SK-N-SH (cell line): ENCODE measurements around the gene TMEM131. TPM values are rescaled to one million over a fixed set of nuclear protein-coding genes. Genes with fewer than 3 reads are reported as not detected.

ENCODE experiments used
- CTCF ChIA-PET: fragments of 300-600, 350-600 bp; formaldehyde crosslinking; extraction: SDS; loops from one replicate; lab custom pipeline; 2021; lab: Yijun Ruan, JAX
- POLR2A ChIA-PET: fragments of 350-600 bp; sonication (Branson Sonifier 250); formaldehyde crosslinking; extraction: SDS; loops from one replicate; lab custom pipeline; 2020; ENCODE audit warnings: antibody characterized with exemption, inconsistent platforms; lab: Yijun Ruan, JAX
- DNase-seq: peaks from one replicate; pipeline ENCODE4 v3.0.0; 2012
- H2AFZ ChIP-seq: fragments of 200-600 bp; sonication (generic); 2 replicates; pipeline ENCODE4 v1.8.1; 2016; ENCODE audit warnings: antibody characterized with exemption, mild to moderate bottlenecking, low read depth
- H3F3A ChIP-seq: fragments of 200-600 bp; sonication (generic); replicated peaks from 2 replicates; pipeline ENCODE3; 2016; ENCODE audit warnings: antibody characterized with exemption, mild to moderate bottlenecking; ENCODE audit not compliant: insufficient read depth
- H3K27ac ChIP-seq, 2 experiments: fragments of 200-500 bp in 1 of 2; fragments of 200-600 bp in 1 of 2; sonication (Bioruptor generic) in 1 of 2; sonication (generic), shearing (Covaris generic) in 1 of 2; 2 replicates each; pipeline versions ENCODE4 v1.5.1 to v1.6.1; 2014 to 2016; ENCODE audit warnings: low read depth in 2 of 2, inconsistent platforms in 1 of 2, low read length in 1 of 2, mild to moderate bottlenecking in 1 of 2, mixed read lengths in 1 of 2
- H3K27me3 ChIP-seq: fragments of 200-600 bp; sonication (generic), shearing (Covaris generic); 2 replicates; pipeline ENCODE4 v1.6.1; 2016; ENCODE audit warnings: mixed run types; ENCODE audit not compliant: insufficient read depth
- H3K36me3 ChIP-seq, 2 experiments: fragments of 200-500 bp in 1 of 2; fragments of 200-600 bp in 1 of 2; sonication (Bioruptor generic) in 1 of 2; sonication (generic) in 1 of 2; replicated peaks in 1 of 2; 2 replicates each; pipeline versions ENCODE3 to v1.5.1; 2014 to 2016; ENCODE audit warnings: low read length in 1 of 2, mild to moderate bottlenecking in 1 of 2; ENCODE audit not compliant: insufficient read depth in 2 of 2, control insufficient read depth in 1 of 2
- H3K4me1 ChIP-seq, 2 experiments: fragments of 200-500 bp in 1 of 2; fragments of 200-600 bp in 1 of 2; sonication (Bioruptor generic) in 1 of 2; sonication (generic), shearing (Covaris generic) in 1 of 2; 2 replicates each; pipeline versions ENCODE4 v1.5.1 to v1.6.1; 2014 to 2016; ENCODE audit warnings: low read depth in 1 of 2, low read length in 1 of 2, mixed run types in 1 of 2; ENCODE audit not compliant: insufficient read depth in 2 of 2, control insufficient read depth in 1 of 2
- H3K4me2 ChIP-seq: fragments of 200-600 bp; sonication (generic), shearing (Covaris generic); 2 replicates; pipeline ENCODE4 v1.6.1; 2017; ENCODE audit warnings: mixed run types
- H3K4me3 ChIP-seq, 2 experiments: fragments of 200-500 bp in 1 of 2; fragments of 200-600 bp in 1 of 2; sonication (Bioruptor generic) in 1 of 2; sonication (generic), shearing (Covaris generic) in 1 of 2; 2 replicates each; pipeline versions ENCODE4 v1.5.1 to v1.8.1; 2014 to 2016; ENCODE audit warnings: low read depth in 2 of 2, inconsistent platforms in 1 of 2, low read length in 1 of 2, mild to moderate bottlenecking in 1 of 2, mixed read lengths in 1 of 2, moderate library complexity in 1 of 2
- H3K79me2 ChIP-seq: fragments of 200-600 bp; sonication (generic); 2 replicates; pipeline ENCODE4 v1.8.1; 2017; ENCODE audit warnings: mild to moderate bottlenecking; ENCODE audit not compliant: insufficient read depth
- H3K9ac ChIP-seq: fragments of 200-600 bp; sonication (generic); 2 replicates; pipeline ENCODE4 v1.6.1; 2017; ENCODE audit warnings: mixed run types
- H3K9me2 ChIP-seq: fragments of 200-600 bp; sonication (generic); 2 replicates; pipeline ENCODE4 v1.6.1; 2017; ENCODE audit warnings: mixed run types
- H3K9me3 ChIP-seq: fragments of 200-600 bp; sonication (generic); 2 replicates; pipeline ENCODE4 v1.6.1; 2017; ENCODE audit warnings: mixed run types, mild to moderate bottlenecking, moderate library complexity
- H4K20me1 ChIP-seq: fragments of 200-600 bp; sonication (generic); 2 replicates; pipeline ENCODE4 v1.6.1; 2017; ENCODE audit warnings: mild to moderate bottlenecking, mixed run types; ENCODE audit not compliant: insufficient read depth
- CTCF ChIP-seq: fragments of 200-600 bp; sonication (generic); IDR thresholded peaks from 2 replicates; pipeline ENCODE4 v1.6.1; 2017; ENCODE audit warnings: antibody characterized with exemption, mild to moderate bottlenecking, moderate library complexity
- FOSL2 ChIP-seq: IDR thresholded peaks from 2 replicates; pipeline ENCODE4 v1.4.0; 2012; ENCODE audit warnings: low read depth, mild to moderate bottlenecking, moderate library complexity, borderline replicate concordance
- FOXM1 ChIP-seq: IDR thresholded peaks from 2 replicates; pipeline ENCODE4 v1.4.0; 2012; ENCODE audit warnings: low read depth, mild to moderate bottlenecking
- MAX ChIP-seq: IDR thresholded peaks from 2 replicates; pipeline ENCODE4 v1.4.0; 2012; ENCODE audit warnings: low read depth
- NRF1 ChIP-seq: IDR thresholded peaks from 2 replicates; pipeline ENCODE4 v1.6.1; 2012; ENCODE audit warnings: low read depth, mild to moderate bottlenecking, low read length
- RAD21 ChIP-seq: IDR thresholded peaks from 2 replicates; pipeline ENCODE4 v1.6.1; 2012; ENCODE audit warnings: mild to moderate bottlenecking, low read length
- RFX5 ChIP-seq: IDR thresholded peaks from 2 replicates; pipeline ENCODE4 v1.6.1; 2012; ENCODE audit warnings: mild to moderate bottlenecking, improper control_type of control experiment, low read length
- RXRA ChIP-seq: IDR thresholded peaks from 2 replicates; pipeline ENCODE4 v1.4.0; 2012; ENCODE audit warnings: low read depth, mild to moderate bottlenecking, borderline replicate concordance
- SMC3 ChIP-seq: IDR thresholded peaks from 2 replicates; pipeline ENCODE4 v1.6.1; 2012; ENCODE audit warnings: low read depth, low read length, improper control_type of control experiment
- TCF12 ChIP-seq: IDR thresholded peaks from 2 replicates; pipeline ENCODE4 v1.4.0; 2012
- WGBS: methylation state at CpG from one replicate; pipeline ENCODE4 v1.1.6; 2017; ENCODE audit warnings: low lambda C conversion rate; 5-methylcytosine and 5-hydroxymethylcytosine counted together
- polyA plus RNA-seq, 3 experiments: library from polyadenylated mRNA; depleted of rRNA; stranded (reverse); fragments of >200 nt; gene quantifications; 2 replicates each; pipeline ENCODE4 v1.2.3, GENCODE V29; 2012
- TF ChIP-seq, protein P1 (sequence below): IDR thresholded peaks from 2 replicates; pipeline ENCODE4 v1.4.0; 2012; ENCODE audit warnings: low read depth, borderline replicate concordance
- TF ChIP-seq, protein P2 (sequence below): IDR thresholded peaks from 2 replicates; pipeline ENCODE4 v1.6.1; 2012; ENCODE audit warnings: mild to moderate bottlenecking, low read depth, low read length, moderate library complexity

TMEM131 gene
- polyA plus RNA-seq, 1 of the 3 experiments (the other 2 are of a cell fraction): 9.1 TPM

GRCh38 chr2:98008415-98008814, 12.7 kb upstream of the TMEM131 start:
- CTCF ChIA-PET: interaction anchor here (0.7 to 1.0 kb wide), 3 partner anchors 11 to 376 kb away, joined by 3 read pairs; no protein-coding TSS in a partner anchor

More at GRCh38 chr2:98008415-98008814, 12.7 kb upstream of the TMEM131 start:
- no peaks in the 10 kb centered on the region for H3K36me3 ChIP-seq
- no peaks in the 10 kb centered on the region for H3K9me2 ChIP-seq
- no peak overlapping the region for H3K9ac ChIP-seq
- no peak overlapping the region for H3K4me3 ChIP-seq
- H3F3A ChIP-seq: no peaks in the 10 kb centered on the region
- no peak overlapping the region for H3K27ac ChIP-seq
- H4K20me1 ChIP-seq: no peaks in the 10 kb centered on the region
- H3K9me3 ChIP-seq: no peaks in the 10 kb centered on the region
- no peak for DNase-seq
- no peaks in the 10 kb centered on the region for H3K4me1 ChIP-seq
- TF ChIP-seq, protein P1, sequence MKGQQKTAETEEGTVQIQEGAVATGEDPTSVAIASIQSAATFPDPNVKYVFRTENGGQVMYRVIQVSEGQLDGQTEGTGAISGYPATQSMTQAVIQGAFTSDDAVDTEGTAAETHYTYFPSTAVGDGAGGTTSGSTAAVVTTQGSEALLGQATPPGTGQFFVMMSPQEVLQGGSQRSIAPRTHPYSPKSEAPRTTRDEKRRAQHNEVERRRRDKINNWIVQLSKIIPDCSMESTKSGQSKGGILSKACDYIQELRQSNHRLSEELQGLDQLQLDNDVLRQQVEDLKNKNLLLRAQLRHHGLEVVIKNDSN: no peak
- TF ChIP-seq SMC3 (no peak), MAX (no peak), TCF12 (no peak), CTCF (no peak), RFX5 (no peak), FOSL2 (no peak), NRF1 (no peak), RAD21 (no peak), FOXM1 (no peak), RXRA (no peak)
- TF ChIP-seq, protein P2, sequence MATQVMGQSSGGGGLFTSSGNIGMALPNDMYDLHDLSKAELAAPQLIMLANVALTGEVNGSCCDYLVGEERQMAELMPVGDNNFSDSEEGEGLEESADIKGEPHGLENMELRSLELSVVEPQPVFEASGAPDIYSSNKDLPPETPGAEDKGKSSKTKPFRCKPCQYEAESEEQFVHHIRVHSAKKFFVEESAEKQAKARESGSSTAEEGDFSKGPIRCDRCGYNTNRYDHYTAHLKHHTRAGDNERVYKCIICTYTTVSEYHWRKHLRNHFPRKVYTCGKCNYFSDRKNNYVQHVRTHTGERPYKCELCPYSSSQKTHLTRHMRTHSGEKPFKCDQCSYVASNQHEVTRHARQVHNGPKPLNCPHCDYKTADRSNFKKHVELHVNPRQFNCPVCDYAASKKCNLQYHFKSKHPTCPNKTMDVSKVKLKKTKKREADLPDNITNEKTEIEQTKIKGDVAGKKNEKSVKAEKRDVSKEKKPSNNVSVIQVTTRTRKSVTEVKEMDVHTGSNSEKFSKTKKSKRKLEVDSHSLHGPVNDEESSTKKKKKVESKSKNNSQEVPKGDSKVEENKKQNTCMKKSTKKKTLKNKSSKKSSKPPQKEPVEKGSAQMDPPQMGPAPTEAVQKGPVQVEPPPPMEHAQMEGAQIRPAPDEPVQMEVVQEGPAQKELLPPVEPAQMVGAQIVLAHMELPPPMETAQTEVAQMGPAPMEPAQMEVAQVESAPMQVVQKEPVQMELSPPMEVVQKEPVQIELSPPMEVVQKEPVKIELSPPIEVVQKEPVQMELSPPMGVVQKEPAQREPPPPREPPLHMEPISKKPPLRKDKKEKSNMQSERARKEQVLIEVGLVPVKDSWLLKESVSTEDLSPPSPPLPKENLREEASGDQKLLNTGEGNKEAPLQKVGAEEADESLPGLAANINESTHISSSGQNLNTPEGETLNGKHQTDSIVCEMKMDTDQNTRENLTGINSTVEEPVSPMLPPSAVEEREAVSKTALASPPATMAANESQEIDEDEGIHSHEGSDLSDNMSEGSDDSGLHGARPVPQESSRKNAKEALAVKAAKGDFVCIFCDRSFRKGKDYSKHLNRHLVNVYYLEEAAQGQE: no peak
- no peak overlapping the region for H2AFZ ChIP-seq
- no peak overlapping the region for H3K4me2 ChIP-seq
- H3K79me2 ChIP-seq: no peaks in the 10 kb centered on the region
- 59% methylated on average over 3 of the region's 3 CpGs for WGBS
- H3K27me3 ChIP-seq: no peaks in the 10 kb centered on the region
- POLR2A ChIA-PET: no interaction called here
